ENCODE measurements around the gene ADD1. TPM values are rescaled to one million over a fixed set of nuclear protein-coding genes. Genes with fewer than 3 reads are reported as not detected.

ADD1 gene
- total RNA-seq, 1 donor from 2014 or later = 274 TPM

- peak overlapping the region; percentile 77 for H3K4me3 Mint-ChIP-seq (ENCODE audit: unreplicated experiment)
- no peaks in the 10 kb centered on the region for H3K9me3 Mint-ChIP-seq (ENCODE audit: unreplicated experiment)
- no peak for TF ChIP-seq CTCF (IDR thresholded peaks at IDR 0.05)
- peak overlapping the region; percentile 63 for H3K27ac Mint-ChIP-seq (ENCODE audit: unreplicated experiment)
- H3K4me1 Mint-ChIP-seq (ENCODE audit: unreplicated experiment) = peaks cover 26% of the 10 kb centered on the region
- H3K27me3 Mint-ChIP-seq (ENCODE audit: unreplicated experiment) = no peaks in the 10 kb centered on the region
- H3K36me3 Mint-ChIP-seq (ENCODE audit: unreplicated experiment) = peaks cover 11% of the 10 kb centered on the region
- DNase-seq (ENCODE audit: extremely low spot score, unreplicated experiment) = peak; percentile 98
These were observed 91.4 kb downstream of the ADD1 start for GRCh38 chr4:2934813-2935761.

- no peaks in the 10 kb centered on the region for H3K9me3 Mint-ChIP-seq (ENCODE audit: unreplicated experiment)
- no peak for DNase-seq (ENCODE audit: extremely low spot score, unreplicated experiment)
- H3K27me3 Mint-ChIP-seq (ENCODE audit: unreplicated experiment) = no peaks in the 10 kb centered on the region
- H3K4me1 Mint-ChIP-seq (ENCODE audit: unreplicated experiment) = peaks cover 26% of the 10 kb centered on the region
- peaks cover 18% of the 10 kb centered on the region for H3K36me3 Mint-ChIP-seq (ENCODE audit: unreplicated experiment)
- H3K4me3 Mint-ChIP-seq (ENCODE audit: unreplicated experiment) = peak overlapping the region; percentile 77
- TF ChIP-seq CTCF (IDR thresholded peaks at IDR 0.05) = no peak
- H3K27ac Mint-ChIP-seq (ENCODE audit: unreplicated experiment) = peak overlapping the region; percentile 63
These were observed 92.4 kb downstream of the ADD1 start for GRCh38 chr4:2935762-2936743.

GRCh38 chr4:2936773-2937145 lies 93.1 kb downstream of the ADD1 start:
- no peak overlapping the region for H3K27ac Mint-ChIP-seq (ENCODE audit: unreplicated experiment)
- peaks cover 20% of the 10 kb centered on the region for H3K36me3 Mint-ChIP-seq (ENCODE audit: unreplicated experiment)
- H3K9me3 Mint-ChIP-seq (ENCODE audit: unreplicated experiment) = no peaks in the 10 kb centered on the region
- no peak overlapping the region for H3K4me3 Mint-ChIP-seq (ENCODE audit: unreplicated experiment)
- H3K4me1 Mint-ChIP-seq (ENCODE audit: unreplicated experiment) = peaks cover 26% of the 10 kb centered on the region
- no peaks in the 10 kb centered on the region for H3K27me3 Mint-ChIP-seq (ENCODE audit: unreplicated experiment)
- no peak for DNase-seq (ENCODE audit: extremely low spot score, unreplicated experiment)
- TF ChIP-seq CTCF (IDR thresholded peaks at IDR 0.05) = no peak

GRCh38 chr4:2937146-2937857 lies 93.7 kb downstream of the ADD1 start:
- peaks cover 24% of the 10 kb centered on the region for H3K4me1 Mint-ChIP-seq (ENCODE audit: unreplicated experiment)
- DNase-seq (ENCODE audit: extremely low spot score, unreplicated experiment) = no peak
- peaks cover 22% of the 10 kb centered on the region for H3K36me3 Mint-ChIP-seq (ENCODE audit: unreplicated experiment)
- no peak for TF ChIP-seq CTCF (IDR thresholded peaks at IDR 0.05)
- H3K27me3 Mint-ChIP-seq (ENCODE audit: unreplicated experiment) = no peaks in the 10 kb centered on the region
- H3K9me3 Mint-ChIP-seq (ENCODE audit: unreplicated experiment) = no peaks in the 10 kb centered on the region
- peak overlapping the region; percentile 19 for H3K27ac Mint-ChIP-seq (ENCODE audit: unreplicated experiment)
- no peak overlapping the region for H3K4me3 Mint-ChIP-seq (ENCODE audit: unreplicated experiment)

All from osteocyte (in vitro differentiated cells).